Neural progenitor cell (in vitro differentiated cells): Measurements from ENCODE around the gene C1QTNF7. TPM values are rescaled to one million over a fixed set of nuclear protein-coding genes. Genes with fewer than 3 reads are reported as not detected.

Experiments used
- DNase-seq: peaks from one replicate; pipeline ENCODE4 v3.0.0-alpha.2; 2016; ENCODE audit warnings: low spot score
- H2AFZ ChIP-seq: fragments of 200-600 bp; sonication (generic); replicated peaks from 2 replicates; pipeline ENCODE4 v1.6.1; 2016; ENCODE audit warnings: antibody characterized with exemption
- H3F3A ChIP-seq: fragments of 200-600 bp; sonication (generic); 2 replicates; pipeline ENCODE4 v1.6.1; 2016; ENCODE audit warnings: antibody characterized with exemption, low read depth
- H3K27ac ChIP-seq: fragments of 200-600 bp; sonication (generic); 2 replicates; pipeline ENCODE4 v1.5.1; 2016; ENCODE audit warnings: mild to moderate bottlenecking
- H3K27me3 ChIP-seq: fragments of 200-600 bp; sonication (generic); 2 replicates; pipeline ENCODE4 v1.6.1; 2016; ENCODE audit warnings: mild to moderate bottlenecking, moderate library complexity
- H3K36me3 ChIP-seq: fragments of 200-600 bp; sonication (generic); 2 replicates; pipeline ENCODE4 v1.5.1; 2016
- H3K4me1 ChIP-seq: fragments of 200-600 bp; sonication (generic); 2 replicates; pipeline ENCODE4 v1.6.1; 2016; ENCODE audit warnings: mixed run types
- H3K4me2 ChIP-seq: fragments of 200-600 bp; sonication (generic); 2 replicates; pipeline ENCODE4 v1.6.1; 2016
- H3K4me3 ChIP-seq: fragments of 200-600 bp; sonication (generic); 2 replicates; pipeline ENCODE4 v1.5.1; 2016
- H3K79me2 ChIP-seq: fragments of 200-600 bp; sonication (generic); 2 replicates; pipeline ENCODE4 v1.6.1; 2016; ENCODE audit warnings: low read depth
- H3K9ac ChIP-seq: fragments of 200-600 bp; sonication (generic); 2 replicates; pipeline ENCODE4 v1.6.1; 2016
- H3K9me3 ChIP-seq: fragments of 200-600 bp; sonication (generic); 2 replicates; pipeline ENCODE4 v1.5.1; 2016; ENCODE audit warnings: low read depth
- H4K20me1 ChIP-seq: fragments of 200-600 bp; sonication (generic); 2 replicates; pipeline ENCODE4 v1.6.1; 2016; ENCODE audit warnings: low read depth
- H3K27ac Mint-ChIP-seq: 3 replicates; pipeline ENCODE4 v1.8.0; 2021; ENCODE audit warnings: mixed read lengths
- H3K27me3 Mint-ChIP-seq: 2 replicates; pipeline ENCODE4 v1.8.0; 2022; ENCODE audit warnings: low read depth, mild to moderate bottlenecking, inconsistent platforms, moderate library complexity, mixed read lengths; ENCODE audit not compliant: insufficient read depth
- H3K36me3 Mint-ChIP-seq: 3 replicates; pipeline ENCODE4 v1.8.0; 2021; ENCODE audit warnings: mixed read lengths
- H3K4me1 Mint-ChIP-seq: 3 replicates; pipeline ENCODE4 v1.8.0; 2021; ENCODE audit warnings: mixed read lengths
- H3K4me3 Mint-ChIP-seq: 3 replicates; pipeline ENCODE4 v1.8.0; 2021; ENCODE audit warnings: mild to moderate bottlenecking, moderate library complexity, mixed read lengths
- H3K9me3 Mint-ChIP-seq: 3 replicates; pipeline ENCODE4 v1.8.0; 2020; ENCODE audit warnings: mixed read lengths
- CTCF ChIP-seq: fragments of 200-600 bp; sonication (generic); IDR thresholded peaks from 2 replicates; pipeline ENCODE4 v1.5.1; 2017; ENCODE audit warnings: antibody characterized with exemption, mild to moderate bottlenecking
- EZH2 ChIP-seq: fragments of 200-600 bp; sonication (generic); IDR thresholded peaks from 2 replicates; pipeline ENCODE4 v1.6.1; 2017; ENCODE audit warnings: antibody characterized with exemption, mild to moderate bottlenecking, moderate library complexity
- EZH2phosphoT487 ChIP-seq: fragments of 200-600 bp; sonication (generic); IDR thresholded peaks from 2 replicates; pipeline ENCODE4 v1.6.1; 2017; ENCODE audit warnings: antibody characterized with exemption
- total RNA-seq: library from RNA; depleted of rRNA; stranded (reverse); fragments of >200 nt; gene quantifications from 2 replicates; pipeline ENCODE4 v1.2.3, GENCODE V29; 2015; ENCODE audit warnings: low replicate concordance

C1QTNF7 gene
- total RNA-seq, 1 donor from 2014 or later: not detected

GRCh38 chr4:15436513-15436912 is 8.7 kb downstream of the C1QTNF7 start:
- Histone ChIP-seq H3K27ac (no peak overlapping the region), H3F3A (no peaks in the 10 kb centered on the region), H4K20me1 (no peaks in the 10 kb centered on the region), H3K27me3 (no peaks in the 10 kb centered on the region), H3K4me3 (no peak overlapping the region), H3K9ac (no peak overlapping the region), H3K9me3 (no peaks in the 10 kb centered on the region), H2AFZ (no peak overlapping the region), H3K36me3 (no peaks in the 10 kb centered on the region), H3K4me1 (no peaks in the 10 kb centered on the region), H3K79me2 (no peaks in the 10 kb centered on the region), H3K4me2 (no peak overlapping the region)
- H3K36me3 Mint-ChIP-seq: no peaks in the 10 kb centered on the region
- peaks cover 2% of the 10 kb centered on the region for H3K27me3 Mint-ChIP-seq
- no peaks in the 10 kb centered on the region for H3K4me1 Mint-ChIP-seq
- no peak overlapping the region for H3K4me3 Mint-ChIP-seq
- TF ChIP-seq EZH2phosphoT487 (no peak), CTCF (no peak), EZH2 (no peak)
- no peak for DNase-seq
- H3K9me3 Mint-ChIP-seq: no peaks in the 10 kb centered on the region
- no peak overlapping the region for H3K27ac Mint-ChIP-seq

- H4K20me1 ChIP-seq: no peaks in the 10 kb centered on the region
- no peaks in the 10 kb centered on the region for H3K36me3 Mint-ChIP-seq
- TF ChIP-seq EZH2 (no peak), CTCF (no peak), EZH2phosphoT487 (no peak)
- peaks cover 2% of the 10 kb centered on the region for H3K27me3 Mint-ChIP-seq
- no peak overlapping the region for H3K4me3 Mint-ChIP-seq
- no peak overlapping the region for H3K27ac Mint-ChIP-seq
- no peaks in the 10 kb centered on the region for H3F3A ChIP-seq
- H3K27me3 ChIP-seq: no peaks in the 10 kb centered on the region
- no peaks in the 10 kb centered on the region for H3K9me3 ChIP-seq
- H3K79me2 ChIP-seq: no peaks in the 10 kb centered on the region
- no peak overlapping the region for H3K27ac ChIP-seq
- no peaks in the 10 kb centered on the region for H3K9me3 Mint-ChIP-seq
- no peaks in the 10 kb centered on the region for H3K36me3 ChIP-seq
- no peaks in the 10 kb centered on the region for H3K4me1 Mint-ChIP-seq
- no peak for DNase-seq
- no peak overlapping the region for H3K4me3 ChIP-seq
- no peak overlapping the region for H3K9ac ChIP-seq
- H2AFZ ChIP-seq: no peak overlapping the region
- no peak overlapping the region for H3K4me2 ChIP-seq
- H3K4me1 ChIP-seq: no peaks in the 10 kb centered on the region
Measured at GRCh38 chr4:15438939-15439524, 11.2 kb downstream of the C1QTNF7 start.

GRCh38 chr4:15443371-15444160 is 15.7 kb downstream of the C1QTNF7 start:
- Mint-ChIP-seq H3K27ac (no peak overlapping the region), H3K9me3 (no peaks in the 10 kb centered on the region), H3K27me3 (no peaks in the 10 kb centered on the region), H3K36me3 (no peaks in the 10 kb centered on the region), H3K4me1 (no peaks in the 10 kb centered on the region), H3K4me3 (no peak overlapping the region)
- no peaks in the 10 kb centered on the region for H3K4me1 ChIP-seq
- no peak for TF ChIP-seq EZH2
- no peak for TF ChIP-seq CTCF
- no peak for TF ChIP-seq EZH2phosphoT487
- no peaks in the 10 kb centered on the region for H3K36me3 ChIP-seq
- no peaks in the 10 kb centered on the region for H4K20me1 ChIP-seq
- H3K9ac ChIP-seq: no peak overlapping the region
- no peak for DNase-seq
- H3F3A ChIP-seq: no peaks in the 10 kb centered on the region
- H2AFZ ChIP-seq: no peak overlapping the region
- H3K4me3 ChIP-seq: no peak overlapping the region
- no peak overlapping the region for H3K4me2 ChIP-seq
- H3K9me3 ChIP-seq: no peaks in the 10 kb centered on the region
- no peaks in the 10 kb centered on the region for H3K27me3 ChIP-seq
- H3K27ac ChIP-seq: no peak overlapping the region
- H3K79me2 ChIP-seq: no peaks in the 10 kb centered on the region
